Activated CD4-positive, alpha-beta T cell treated with anti-CD3 and anti-CD28 coated beads, Interleukin-2, amount 50 U/mL, for 48 hours (primary cell): Measurements from ENCODE around the gene SLC8A1.

Source experiments
- DNase-seq, 2 experiments: peaks; one replicate each; pipeline ENCODE4 v3.0.0-alpha.2; 2020

Gene SLC8A1

GRCh38 chr2:40299781-40300180, 152.1 kb downstream of the SLC8A1 start:
- DNase-seq, result no peak

- no peak for DNase-seq
These were observed 152.7 kb downstream of the SLC8A1 start for GRCh38 chr2:40299173-40299572.

- no peak for DNase-seq
These were observed 153.9 kb downstream of the SLC8A1 start for GRCh38 chr2:40298026-40298425.

GRCh38 chr2:40292291-40292690, 159.6 kb downstream of the SLC8A1 start:
- DNase-seq, result no peak

GRCh38 chr2:40289771-40290404, 162.0 kb downstream of the SLC8A1 start:
- no peak for DNase-seq

GRCh38 chr2:40287773-40288172, 164.1 kb downstream of the SLC8A1 start:
- DNase-seq, result no peak

- no peak for DNase-seq
These were observed 164.7 kb downstream of the SLC8A1 start for GRCh38 chr2:40287195-40287594.

GRCh38 chr2:40286721-40287120, 165.2 kb downstream of the SLC8A1 start:
- no peak for DNase-seq

GRCh38 chr2:40285391-40285790, 166.5 kb downstream of the SLC8A1 start:
- no peak for DNase-seq

GRCh38 chr2:40284797-40285196, 167.1 kb downstream of the SLC8A1 start:
- DNase-seq, result no peak

GRCh38 chr2:40283111-40283909, 168.6 kb downstream of the SLC8A1 start:
- no peak for DNase-seq

GRCh38 chr2:40282428-40282827, 169.5 kb downstream of the SLC8A1 start:
- no peak for DNase-seq

- no peak for DNase-seq
These were observed 170.6 kb downstream of the SLC8A1 start for GRCh38 chr2:40281021-40281940.

GRCh38 chr2:40279482-40279881, 172.4 kb downstream of the SLC8A1 start:
- DNase-seq, result no peak

- DNase-seq, result no peak
These were observed 172.9 kb downstream of the SLC8A1 start for GRCh38 chr2:40279001-40279400.

- DNase-seq, result no peak
These were observed 175.8 kb downstream of the SLC8A1 start for GRCh38 chr2:40276076-40276475.

- DNase-seq, result no peak
These were observed 177.6 kb downstream of the SLC8A1 start for GRCh38 chr2:40274270-40274669.

GRCh38 chr2:40273734-40274182, 178.1 kb downstream of the SLC8A1 start:
- no peak for DNase-seq

- DNase-seq, result no peak
These were observed 180.8 kb downstream of the SLC8A1 start for GRCh38 chr2:40271094-40271493.

GRCh38 chr2:40270372-40270771, 181.5 kb downstream of the SLC8A1 start:
- no peak for DNase-seq

- no peak for DNase-seq
These were observed 183.3 kb downstream of the SLC8A1 start for GRCh38 chr2:40268566-40268965.

GRCh38 chr2:40266201-40266600, 185.7 kb downstream of the SLC8A1 start:
- DNase-seq, result no peak

- no peak for DNase-seq
These were observed 186.3 kb downstream of the SLC8A1 start for GRCh38 chr2:40265602-40266001.
